GM18502 (cell line): ENCODE data around the gene PDE4D.

Source experiments
- ATAC-seq: cut with Tn5 transposase; IDR thresholded peaks from one replicate; pipeline ENCODE4 v1.9.1; 2021; ENCODE audit warnings: mild to moderate bottlenecking; ENCODE audit not compliant: unreplicated experiment, poor library complexity

The PDE4D gene

DNA sequence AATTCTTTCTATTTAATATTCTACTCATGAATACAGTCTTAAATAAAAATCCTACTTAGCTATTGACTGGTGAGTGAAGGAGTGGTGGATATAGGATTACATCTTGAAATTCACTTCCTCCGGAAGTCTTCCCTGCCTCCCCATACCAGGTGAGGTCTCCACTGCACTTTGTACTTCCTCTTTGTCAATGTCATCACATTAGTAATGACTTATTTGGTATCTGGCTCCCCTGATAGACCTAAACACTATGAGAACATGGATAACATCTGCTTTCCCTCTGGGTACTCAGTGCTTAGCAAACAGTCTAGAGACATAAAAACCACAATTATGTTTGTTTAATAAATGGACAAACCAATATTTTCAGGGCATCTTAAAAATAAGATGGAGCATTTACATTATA lies 532.1 kb downstream of the PDE4D start:
- ATAC-seq, result no peak

DNA sequence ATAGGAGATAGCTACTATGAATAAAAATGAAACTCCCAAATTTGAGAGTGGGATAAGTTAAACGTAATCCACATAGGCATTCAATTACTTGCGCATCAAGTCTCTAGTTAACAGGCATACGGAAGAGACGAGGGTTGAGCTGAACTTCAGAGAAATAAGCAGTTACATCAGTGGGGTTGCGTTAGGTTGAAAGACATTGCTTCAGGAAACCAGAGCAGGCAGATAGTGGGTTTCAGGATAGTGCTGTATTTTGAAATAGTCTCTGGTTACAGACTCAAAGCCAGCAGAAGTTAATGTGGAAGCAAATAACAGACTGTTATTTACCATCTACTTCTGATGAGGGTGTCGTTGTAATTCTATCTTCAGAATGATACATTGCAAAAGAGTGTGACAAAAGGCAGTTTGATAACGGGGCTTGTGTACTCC lies 533.4 kb downstream of the PDE4D start:
- ATAC-seq, result no peak

DNA sequence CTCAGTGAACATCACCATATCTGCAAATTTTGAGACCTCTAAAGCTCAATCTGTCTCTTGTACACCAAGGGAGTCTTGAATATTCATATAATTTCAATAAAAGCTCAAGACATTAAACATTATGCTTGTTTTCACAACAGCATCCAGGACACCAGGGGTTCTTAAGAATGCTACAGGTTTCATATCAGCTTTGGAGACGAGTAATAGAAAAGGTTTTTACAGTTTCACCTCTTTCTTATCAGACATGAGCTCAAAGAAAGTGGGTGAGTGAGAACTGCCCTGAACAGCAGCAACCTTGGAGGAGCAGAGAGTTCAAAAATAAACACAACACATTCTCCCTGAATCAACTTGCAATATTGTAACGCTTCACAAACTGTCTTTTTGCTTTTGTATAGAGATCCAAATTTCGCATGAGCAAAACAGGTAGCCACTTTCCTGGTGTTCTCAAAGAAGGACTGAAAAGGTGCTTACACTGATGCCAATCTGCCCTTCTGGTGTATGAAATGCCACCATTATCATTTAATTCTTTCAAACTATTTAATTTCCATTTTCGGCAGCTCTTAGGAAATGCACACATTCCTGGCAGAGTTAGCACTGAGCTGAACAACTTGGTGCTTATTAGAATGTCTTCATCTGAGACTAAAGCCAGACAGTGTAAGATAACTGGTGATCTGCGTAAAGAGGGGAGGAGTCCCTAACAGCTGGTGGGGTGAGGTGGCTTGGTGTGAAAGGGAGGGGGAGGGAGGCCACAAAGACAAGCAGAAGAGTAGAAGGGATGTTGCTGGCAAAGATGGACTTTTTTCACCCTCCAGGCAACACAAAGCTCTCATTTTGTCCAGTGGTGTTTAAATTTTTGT lies 535.3 kb downstream of the PDE4D start:
- no peak for ATAC-seq

DNA sequence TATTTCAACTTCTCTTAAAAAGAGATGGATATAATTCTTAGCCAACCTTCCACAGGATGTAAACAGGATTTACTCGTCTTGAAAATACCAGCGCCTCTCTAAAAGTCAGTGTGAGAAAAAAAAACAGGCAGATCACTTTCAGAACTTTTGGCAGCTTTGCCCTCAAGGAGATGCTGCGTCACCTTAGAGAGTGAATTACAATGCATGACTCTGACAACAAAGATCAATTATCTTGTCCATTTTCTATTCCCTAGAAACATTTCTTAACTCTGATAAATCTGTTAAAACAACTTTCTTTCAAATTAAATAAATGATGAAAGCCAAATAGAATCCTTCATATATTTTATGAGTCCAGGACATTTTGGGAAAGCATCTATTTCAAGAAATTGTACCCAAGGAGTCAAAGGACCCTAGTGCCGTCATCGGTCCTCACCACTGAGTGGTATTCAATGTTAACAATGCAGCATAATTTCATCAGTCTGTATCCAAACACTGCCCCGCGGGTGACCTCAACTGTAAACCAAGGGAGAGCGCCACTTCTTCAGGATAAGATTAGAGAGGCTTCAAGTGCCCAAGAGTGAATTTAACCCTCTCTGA lies 536.0 kb downstream of the PDE4D start:
- no peak for ATAC-seq

DNA sequence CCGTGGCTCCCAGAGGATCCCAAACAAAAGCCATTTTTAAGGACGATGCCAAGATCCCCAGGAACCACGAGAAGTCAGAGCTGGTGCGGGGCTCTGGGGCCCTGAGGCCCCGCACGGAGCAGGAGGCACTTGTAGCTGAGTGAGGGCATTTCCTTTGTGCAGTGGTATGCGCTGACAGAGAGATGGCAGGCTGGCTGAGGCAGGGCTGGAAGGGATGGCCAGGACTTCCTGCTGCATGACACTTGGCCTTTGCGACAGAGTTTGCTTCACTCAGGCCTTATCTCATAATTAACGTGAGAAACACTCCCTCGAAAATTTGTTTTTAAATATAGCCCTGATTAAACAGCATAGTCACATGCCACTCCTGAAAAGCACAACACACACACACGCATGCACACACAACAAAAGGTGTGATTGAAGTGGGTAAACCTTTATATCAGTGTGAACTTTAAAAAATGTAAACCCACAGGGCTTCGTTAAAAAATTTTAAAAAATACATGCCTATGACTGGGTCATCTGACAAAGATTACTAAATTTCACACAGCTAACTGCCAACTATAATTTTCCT lies 536.6 kb downstream of the PDE4D start:
- ATAC-seq, result no peak

DNA sequence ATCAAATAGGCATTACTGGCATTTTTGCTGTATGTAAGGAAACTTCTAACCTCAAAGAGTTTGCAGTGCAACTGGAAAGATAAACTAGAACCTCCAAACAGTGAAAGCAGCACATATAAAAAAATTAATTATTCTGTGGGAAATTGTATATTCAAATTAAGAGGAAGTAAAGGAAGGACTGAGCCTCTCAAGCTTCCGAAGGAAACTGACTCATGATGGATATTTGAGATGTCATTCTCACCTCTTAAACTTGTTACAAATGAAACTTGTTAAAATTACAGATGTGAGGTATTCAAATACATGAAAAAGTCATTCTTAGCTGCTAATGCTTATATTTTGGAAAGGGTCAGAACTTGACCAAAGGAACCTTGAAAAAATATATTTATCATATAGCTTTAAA lies 538.7 kb downstream of the PDE4D start:
- no peak for ATAC-seq

DNA sequence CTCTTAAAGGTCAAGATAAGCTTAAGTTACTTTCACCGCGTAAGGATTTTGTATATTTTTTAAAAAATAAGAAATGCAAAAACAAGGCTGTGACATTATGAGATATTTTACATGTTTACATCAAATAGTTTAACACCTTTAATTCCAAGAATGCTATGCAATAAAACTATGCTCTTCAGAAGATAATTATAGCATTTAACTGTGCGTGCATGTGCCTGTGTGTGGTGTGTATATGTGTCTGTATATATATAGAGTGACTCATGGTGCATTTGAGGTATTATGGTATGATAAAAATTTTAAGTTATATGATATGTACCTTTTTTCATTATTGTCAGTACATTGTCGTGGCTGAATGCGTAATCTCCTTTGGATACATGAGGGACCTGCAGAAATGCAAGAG lies 539.3 kb downstream of the PDE4D start:
- ATAC-seq, result no peak

DNA sequence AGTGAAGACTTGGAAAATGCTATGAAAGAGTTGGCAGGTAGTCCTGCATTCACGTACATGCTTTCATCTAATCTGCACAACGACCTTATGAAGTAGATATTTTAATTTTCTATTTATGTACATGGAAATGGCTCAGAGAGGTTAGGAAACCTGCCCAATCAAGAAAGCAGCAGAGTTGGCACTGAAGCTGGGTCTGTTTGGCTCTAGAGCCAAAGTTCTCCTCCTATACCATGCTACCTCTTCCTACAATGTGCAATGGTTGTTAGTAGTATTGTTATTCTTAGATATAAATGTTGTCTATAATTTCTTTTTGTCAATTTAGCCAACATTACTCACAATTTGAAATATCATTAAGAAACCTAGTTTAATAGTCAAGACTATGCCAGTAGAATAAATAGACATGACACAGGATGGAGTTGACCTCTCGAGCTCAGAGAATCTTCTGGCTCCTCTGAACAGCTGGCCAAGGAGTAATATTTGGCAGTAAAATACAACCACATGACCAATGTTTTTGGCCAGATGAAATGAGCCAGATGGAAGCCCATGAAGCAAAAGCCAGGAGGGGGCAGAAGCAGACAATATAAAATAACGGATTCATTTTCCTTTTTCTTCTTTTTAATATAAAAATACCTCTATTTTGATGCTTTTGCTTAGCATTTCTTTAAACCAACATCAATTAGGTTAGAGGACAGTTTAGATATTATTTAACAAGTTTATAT lies 542.3 kb downstream of the PDE4D start:
- no peak for ATAC-seq

DNA sequence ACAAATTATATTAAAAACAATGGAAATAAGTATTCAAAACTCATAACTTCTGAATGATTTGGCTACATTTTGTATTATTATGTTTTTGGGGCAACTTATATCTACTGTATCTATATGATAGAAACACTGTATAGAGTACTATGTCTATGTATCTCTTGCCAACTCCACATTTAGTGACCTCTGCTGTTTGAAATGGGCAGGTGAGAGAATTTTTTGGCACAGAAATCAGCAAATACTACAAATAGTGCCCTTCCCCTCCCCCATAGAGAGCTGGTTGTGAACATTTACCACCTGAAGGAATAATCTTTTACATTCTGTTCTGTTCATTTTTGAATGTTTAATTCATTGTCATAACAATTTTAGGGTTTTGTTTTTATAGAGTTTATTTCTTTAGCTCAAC lies 545.3 kb downstream of the PDE4D start:
- ATAC-seq, result no peak

DNA sequence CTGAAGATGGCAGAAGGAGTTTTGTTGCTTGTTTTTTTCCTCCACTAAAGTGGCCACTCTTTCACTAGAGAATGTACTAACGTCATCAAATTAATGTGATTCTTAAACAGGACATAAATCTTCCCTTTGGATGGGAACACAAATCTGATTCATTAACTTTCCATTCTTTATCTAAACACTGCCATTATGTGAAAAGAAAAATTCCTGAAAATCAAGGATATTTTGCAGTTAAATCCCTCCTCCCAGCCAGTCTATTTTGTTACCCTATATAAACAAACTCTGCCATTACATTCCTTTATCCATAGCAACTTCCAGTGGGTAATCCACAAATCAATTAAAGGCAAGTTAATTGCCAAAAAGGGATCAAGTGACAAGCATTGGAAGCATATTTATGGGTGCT lies 546.5 kb downstream of the PDE4D start:
- ATAC-seq, result no peak

DNA sequence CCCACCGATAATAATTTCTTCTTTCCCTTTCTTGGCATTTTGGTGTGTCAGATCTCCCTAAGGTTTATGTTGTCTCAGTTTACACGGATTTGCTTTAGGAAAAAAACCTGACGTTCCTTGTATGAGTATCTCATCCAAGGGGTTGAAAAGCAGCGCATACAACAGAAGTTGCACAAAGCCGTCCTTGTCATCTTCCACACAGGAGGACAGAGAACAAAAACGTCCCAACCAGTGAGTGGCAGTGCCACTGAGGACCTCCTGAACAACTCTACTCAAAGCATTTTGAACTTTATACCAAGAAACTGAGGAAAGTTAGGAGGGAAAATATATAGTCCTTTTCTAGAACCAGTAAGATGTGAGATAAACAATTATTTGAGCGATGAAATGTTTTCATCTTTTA lies 547.0 kb downstream of the PDE4D start:
- no peak for ATAC-seq

DNA sequence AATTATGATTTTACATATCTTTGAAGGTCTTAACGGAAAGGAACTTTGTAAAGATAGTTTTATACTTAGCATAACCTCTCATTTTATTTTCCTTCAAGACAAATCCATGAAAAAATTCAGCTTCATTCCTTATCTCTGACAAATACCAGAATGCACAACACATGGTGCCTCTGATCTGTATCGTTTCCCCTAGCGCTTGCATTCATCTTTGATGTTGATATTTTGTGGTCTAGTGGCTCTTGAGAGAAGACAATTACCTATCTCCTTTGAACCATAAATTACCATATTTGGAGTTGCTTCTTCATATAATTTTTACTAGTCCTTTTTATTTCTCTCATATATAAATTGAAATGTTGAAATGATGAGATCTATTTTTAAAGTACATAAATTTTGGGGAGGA lies 551.3 kb downstream of the PDE4D start:
- no peak for ATAC-seq

DNA sequence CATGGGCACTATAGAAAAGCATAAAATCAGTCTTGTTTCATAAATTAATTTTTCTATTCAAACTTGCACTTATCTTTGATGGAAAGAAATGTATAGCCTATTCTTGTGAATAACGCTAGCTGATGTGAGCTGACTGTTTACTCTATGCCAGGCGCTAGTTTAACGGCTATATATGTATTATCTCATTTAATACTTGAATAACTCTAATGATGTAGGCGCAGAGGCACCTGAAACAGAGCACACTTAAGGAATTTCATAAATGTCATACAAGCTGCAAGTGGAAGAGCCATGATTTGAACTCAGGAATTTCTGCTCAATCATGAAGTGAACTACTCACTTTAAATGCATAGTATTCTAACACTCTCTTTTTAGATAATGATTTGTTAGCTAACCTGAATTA lies 551.8 kb downstream of the PDE4D start:
- ATAC-seq, result no peak

DNA sequence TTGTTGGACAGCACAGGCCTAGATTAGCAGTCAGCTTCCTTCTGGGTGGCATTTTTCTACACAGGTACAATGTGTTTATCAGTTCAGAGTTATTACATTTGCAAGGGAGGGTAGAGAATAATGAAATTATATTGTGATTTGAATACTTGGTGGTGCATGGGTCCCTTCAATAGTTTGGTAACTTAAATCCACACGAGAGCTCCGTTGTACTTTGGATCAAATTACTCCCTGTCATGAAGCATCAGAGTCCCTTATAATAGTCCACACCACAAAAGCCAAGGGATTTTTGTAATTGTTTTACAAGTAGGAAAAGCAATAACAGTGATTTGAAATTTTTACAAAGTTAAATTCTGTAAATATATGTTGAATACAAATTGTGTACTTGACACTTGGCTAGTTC lies 552.4 kb downstream of the PDE4D start:
- no peak for ATAC-seq

DNA sequence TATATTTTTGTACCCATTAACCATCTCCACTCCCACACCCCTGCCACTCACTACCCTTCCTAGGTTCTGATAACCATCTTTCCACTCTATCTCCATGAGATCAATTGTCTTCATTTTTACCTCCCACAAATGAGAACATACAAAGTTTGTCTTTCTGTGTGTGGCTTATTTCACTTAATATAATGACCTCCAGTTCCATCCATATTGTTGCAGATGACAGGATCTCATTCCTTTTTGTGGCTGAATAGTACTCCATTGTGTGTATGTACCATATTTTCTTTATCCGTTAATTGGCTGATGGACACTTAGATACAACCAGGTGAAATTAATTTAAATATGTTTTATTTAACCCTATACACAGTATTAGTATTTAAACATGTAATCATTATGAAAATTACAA lies 552.9 kb downstream of the PDE4D start:
- no peak for ATAC-seq

DNA sequence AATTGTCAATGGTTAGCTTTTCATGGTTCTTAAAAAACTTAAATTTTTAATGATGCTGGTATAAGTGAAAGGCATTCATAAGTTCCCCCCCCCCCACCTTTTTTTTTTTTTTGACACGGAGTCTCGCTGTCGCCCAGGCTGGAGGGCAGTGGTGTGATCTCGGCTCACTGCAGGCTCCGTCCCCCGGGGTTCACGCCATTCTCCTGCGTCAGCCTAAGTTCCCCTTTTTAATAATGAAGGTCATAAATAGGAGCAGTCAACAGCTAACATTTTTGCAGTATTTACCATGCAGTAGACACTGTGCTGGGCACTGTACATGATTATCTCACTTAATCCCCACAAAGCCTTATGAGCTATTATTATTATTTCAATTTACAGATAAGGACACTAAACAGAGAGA lies 556.3 kb downstream of the PDE4D start:
- no peak for ATAC-seq

DNA sequence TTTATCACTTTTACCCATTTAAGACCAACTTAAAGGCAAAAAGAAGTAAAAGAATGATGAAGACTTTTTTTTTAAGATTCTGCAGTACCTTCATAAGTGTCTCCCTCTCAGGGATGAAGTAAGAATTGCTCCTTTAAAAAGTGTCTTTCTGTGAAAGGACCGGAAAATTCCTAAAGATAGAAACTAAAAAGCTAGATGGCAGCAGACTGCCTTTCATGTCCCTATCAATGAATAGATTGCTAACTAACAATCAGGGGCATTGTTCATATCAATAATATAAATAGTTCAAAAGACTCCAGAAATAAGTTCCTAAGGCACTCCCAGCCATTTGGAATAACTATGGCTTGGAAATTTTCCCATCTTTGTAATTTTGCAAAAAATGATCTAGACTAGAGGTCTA lies 558.0 kb downstream of the PDE4D start:
- no peak for ATAC-seq

DNA sequence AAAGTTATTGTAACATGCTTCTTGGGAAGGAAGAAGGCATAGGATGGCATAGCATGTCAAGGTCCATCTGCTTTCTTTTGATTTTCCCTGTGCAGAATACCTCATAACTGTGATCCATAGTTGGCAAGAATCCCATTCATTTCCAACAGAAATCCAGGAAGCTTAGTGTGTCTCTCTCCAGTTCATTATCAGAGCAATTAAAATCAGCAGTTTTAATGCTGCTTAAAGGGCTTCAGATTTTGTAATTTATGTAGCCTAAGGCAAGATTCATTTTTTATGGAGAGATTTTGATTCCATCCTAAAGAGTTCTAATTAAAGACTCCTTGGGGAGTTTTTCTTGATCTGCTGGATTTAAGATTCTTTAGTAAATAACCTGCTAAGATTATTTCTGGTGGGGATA lies 560.1 kb downstream of the PDE4D start:
- ATAC-seq, result no peak

DNA sequence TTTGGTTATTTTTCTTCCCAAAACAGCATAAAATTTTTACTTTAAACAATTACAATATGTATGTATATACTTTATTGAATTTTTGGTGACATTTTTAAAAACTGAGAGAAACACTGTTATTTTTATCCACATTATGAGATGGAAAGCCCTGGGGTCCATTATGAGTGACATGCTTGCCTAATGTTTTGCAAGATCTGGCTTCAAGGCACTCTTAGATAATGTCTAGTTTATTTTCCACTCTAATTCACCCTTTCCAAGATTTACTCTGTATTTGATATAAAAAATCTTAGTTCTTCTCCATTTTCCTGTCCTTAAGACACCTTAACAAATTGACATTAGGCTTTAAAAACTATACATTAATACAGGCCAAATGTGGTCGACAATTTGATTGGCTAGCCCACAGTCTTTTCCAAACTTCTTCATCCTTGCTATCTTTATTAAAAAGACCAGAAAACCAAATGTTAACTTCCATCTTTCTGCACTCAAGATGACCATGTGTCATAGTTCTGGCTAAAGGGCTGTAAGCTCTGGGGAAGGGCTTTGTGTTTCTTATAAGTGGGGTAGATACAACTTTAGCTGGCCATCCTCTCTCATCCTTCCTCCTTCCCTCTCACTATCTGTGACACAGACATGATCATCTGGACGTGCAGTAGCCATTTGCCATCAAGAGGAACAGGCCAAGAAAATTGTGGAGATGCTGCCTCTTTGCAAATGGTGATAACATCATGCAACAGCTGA lies 561.1 kb downstream of the PDE4D start:
- no peak for ATAC-seq

DNA sequence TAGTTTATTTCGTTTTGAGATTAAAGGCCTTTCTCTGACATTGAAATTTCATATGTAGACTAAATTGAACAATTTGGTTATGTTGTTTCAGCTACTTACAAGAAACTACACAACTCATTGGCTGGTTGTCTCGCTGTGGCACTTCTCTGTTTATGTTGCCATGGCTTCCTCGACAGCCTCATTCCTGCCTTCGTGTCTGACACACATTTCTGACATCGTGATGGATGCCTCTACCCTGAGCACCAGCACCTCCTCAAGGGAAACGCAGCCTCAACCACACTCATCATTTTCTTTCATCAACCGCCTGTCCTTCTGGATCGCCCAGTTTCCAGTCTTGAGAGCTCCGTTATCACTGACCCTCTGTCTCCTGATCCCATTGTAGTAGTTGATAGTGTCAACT lies 562.8 kb downstream of the PDE4D start:
- no peak for ATAC-seq
